Measurements from ENCODE around the gene SPEM2.

The SPEM2 gene

GRCh38 chr17:7417056-7417655 lies 8.3 kb upstream of the SPEM2 start:
- H2BK5ac ChIP-seq (ENCODE audit: low read depth, low read length, poor library complexity, severe bottlenecking) = no peak overlapping the region
- H3K23ac ChIP-seq (ENCODE audit: low read length in 2 of 2) = no peak overlapping the region
- H3K4me2 ChIP-seq (ENCODE audit: low read length, poor library complexity, severe bottlenecking) = no peak overlapping the region
- H4K8ac ChIP-seq (ENCODE audit: low read length) = no peak overlapping the region
- no peak overlapping the region for H2BK120ac ChIP-seq (ENCODE audit: low read depth, low read length)
- H3K27me3 ChIP-seq (ENCODE audit: control insufficient read depth in 1 of 2, insufficient read depth in 1 of 2, low read length in 2 of 2) = no peaks in the 10 kb centered on the region
- H3K4me1 ChIP-seq (ENCODE audit: control insufficient read depth, insufficient read depth, low read depth, low read length) = peaks cover 8% of the 10 kb centered on the region
- no peak overlapping the region for H2BK12ac ChIP-seq (ENCODE audit: low read length in 2 of 2)
- H2AFZ ChIP-seq (ENCODE audit: low read depth, low read length) = no peak overlapping the region
- peaks cover 8% of the 10 kb centered on the region for H3K79me1 ChIP-seq (replicated peaks; ENCODE audit: low read length, poor library complexity, severe bottlenecking)
- no peak overlapping the region for H4K91ac ChIP-seq (ENCODE audit: low read length)
- peaks cover 24 to 54% of the 10 kb centered on the region in 2 experiments for H3K36me3 ChIP-seq (ENCODE audit: control insufficient read depth in 1 of 2, insufficient read depth in 2 of 2, low read depth in 1 of 2, low read length in 2 of 2)
- H3K9ac ChIP-seq (ENCODE audit: low read length) = no peak overlapping the region
- no peak for DNase-seq
- no peak overlapping the region for H2AK5ac ChIP-seq (ENCODE audit: low read length, severe bottlenecking)
- no peak overlapping the region for H3K4me3 ChIP-seq (ENCODE audit: insufficient read depth in 1 of 2, low read depth in 1 of 2, low read length in 2 of 2)
- no peak overlapping the region for H2BK15ac ChIP-seq (ENCODE audit: low read depth, poor library complexity, severe bottlenecking)
- H3K14ac ChIP-seq (ENCODE audit: low read length in 2 of 2) = no peak overlapping the region
- no peaks in the 10 kb centered on the region for H3K9me3 ChIP-seq (ENCODE audit: control insufficient read depth, low read length)
- no peak overlapping the region for H3K27ac ChIP-seq (ENCODE audit: low read length, poor library complexity, severe bottlenecking)
- WGBS = over 99% methylated on average over 30 of the region's 54 CpGs
- H3K4ac ChIP-seq (ENCODE audit: low read depth in 1 of 2, low read length in 2 of 2) = no peak overlapping the region
- no peak overlapping the region for H3K18ac ChIP-seq (ENCODE audit: low read depth in 1 of 2, low read length in 2 of 2)

GRCh38 chr17:7418472-7419152 lies 6.8 kb upstream of the SPEM2 start:
- 78% methylated on average over 13 of the region's 18 CpGs for WGBS
- H3K23ac ChIP-seq (ENCODE audit: low read length in 2 of 2) = no peak overlapping the region
- H4K91ac ChIP-seq (ENCODE audit: low read length) = no peak overlapping the region

GRCh38 chr17:7419819-7420610 lies 5.4 kb upstream of the SPEM2 start, which contains the start of gene SPEM1:
TSS of gene SPEM1 (plus strand) at chr17:7420324. CDS start at chr17:7420385, 61 bp downstream.
- Histone ChIP-seq H3K14ac (ENCODE audit: low read length in 2 of 2) (no peak within 1 kb of the TSS), H4K8ac (ENCODE audit: low read length) (no peak within 1 kb of the TSS), H3K9me3 (ENCODE audit: control insufficient read depth, low read length) (no peaks in the 10 kb centered on the region), H2BK15ac (ENCODE audit: low read depth, poor library complexity, severe bottlenecking) (no peak within 1 kb of the TSS), H2BK120ac (ENCODE audit: low read depth, low read length) (no peak within 1 kb of the TSS), H2AFZ (ENCODE audit: low read depth, low read length) (no peak within 1 kb of the TSS), H2BK5ac (ENCODE audit: low read depth, low read length, poor library complexity, severe bottlenecking) (no peak within 1 kb of the TSS), H3K4me3 (ENCODE audit: insufficient read depth in 1 of 2, low read depth in 1 of 2, low read length in 2 of 2) (no peak within 1 kb of the TSS), H3K18ac (ENCODE audit: low read depth in 1 of 2, low read length in 2 of 2) (no peak within 1 kb of the TSS), H3K27ac (ENCODE audit: low read length, poor library complexity, severe bottlenecking) (no peak within 1 kb of the TSS), H3K4me2 (ENCODE audit: low read length, poor library complexity, severe bottlenecking) (no peak within 1 kb of the TSS), H3K79me1 (replicated peaks; ENCODE audit: low read length, poor library complexity, severe bottlenecking) (peaks cover 2% of the 10 kb centered on the region), H3K27me3 (ENCODE audit: control insufficient read depth in 1 of 2, insufficient read depth in 1 of 2, low read length in 2 of 2) (peaks cover 0 to 2% of the 10 kb centered on the region in 2 experiments), H4K91ac (ENCODE audit: low read length) (no peak within 1 kb of the TSS), H3K4me1 (ENCODE audit: control insufficient read depth, insufficient read depth, low read depth, low read length) (peaks cover 3% of the 10 kb centered on the region), H2AK5ac (ENCODE audit: low read length, severe bottlenecking) (no peak within 1 kb of the TSS), H2BK12ac (ENCODE audit: low read length in 2 of 2) (no peak within 1 kb of the TSS), H3K36me3 (ENCODE audit: control insufficient read depth in 1 of 2, insufficient read depth in 2 of 2, low read depth in 1 of 2, low read length in 2 of 2) (peaks cover 22 to 40% of the 10 kb centered on the region in 2 experiments), H3K9ac (ENCODE audit: low read length) (no peak within 1 kb of the TSS), H3K23ac (ENCODE audit: low read length in 2 of 2) (no peak within 1 kb of the TSS), H3K4ac (ENCODE audit: low read depth in 1 of 2, low read length in 2 of 2) (no peak within 1 kb of the TSS)
- WGBS = 80% methylated on average over 17 of the region's 17 CpGs
- DNase-seq = no peak

More at GRCh38 chr17:7418472-7419152, 6.8 kb upstream of the SPEM2 start:
- peaks cover 24 to 54% of the 10 kb centered on the region in 2 experiments for H3K36me3 ChIP-seq (ENCODE audit: control insufficient read depth in 1 of 2, insufficient read depth in 2 of 2, low read depth in 1 of 2, low read length in 2 of 2)
- no peak overlapping the region for H3K18ac ChIP-seq (ENCODE audit: low read depth in 1 of 2, low read length in 2 of 2)
- no peak overlapping the region for H3K4me3 ChIP-seq (ENCODE audit: insufficient read depth in 1 of 2, low read depth in 1 of 2, low read length in 2 of 2)
- no peak overlapping the region for H3K4ac ChIP-seq (ENCODE audit: low read depth in 1 of 2, low read length in 2 of 2)
- DNase-seq = no peak
- H3K27ac ChIP-seq (ENCODE audit: low read length, poor library complexity, severe bottlenecking) = no peak overlapping the region
- H3K27me3 ChIP-seq (ENCODE audit: control insufficient read depth in 1 of 2, insufficient read depth in 1 of 2, low read length in 2 of 2) = no peaks in the 10 kb centered on the region
- no peak overlapping the region for H3K9ac ChIP-seq (ENCODE audit: low read length)
- peaks cover 3% of the 10 kb centered on the region for H3K4me1 ChIP-seq (ENCODE audit: control insufficient read depth, insufficient read depth, low read depth, low read length)
- H2BK15ac ChIP-seq (ENCODE audit: low read depth, poor library complexity, severe bottlenecking) = no peak overlapping the region
- H4K8ac ChIP-seq (ENCODE audit: low read length) = no peak overlapping the region
- H3K4me2 ChIP-seq (ENCODE audit: low read length, poor library complexity, severe bottlenecking) = no peak overlapping the region
- no peak overlapping the region for H2BK5ac ChIP-seq (ENCODE audit: low read depth, low read length, poor library complexity, severe bottlenecking)
- no peaks in the 10 kb centered on the region for H3K9me3 ChIP-seq (ENCODE audit: control insufficient read depth, low read length)
- H3K14ac ChIP-seq (ENCODE audit: low read length in 2 of 2) = no peak overlapping the region
- no peak overlapping the region for H2BK120ac ChIP-seq (ENCODE audit: low read depth, low read length)
- H2BK12ac ChIP-seq (ENCODE audit: low read length in 2 of 2) = no peak overlapping the region
- H3K79me1 ChIP-seq (replicated peaks; ENCODE audit: low read length, poor library complexity, severe bottlenecking) = peaks cover 3% of the 10 kb centered on the region
- no peak overlapping the region for H2AK5ac ChIP-seq (ENCODE audit: low read length, severe bottlenecking)
- no peak overlapping the region for H2AFZ ChIP-seq (ENCODE audit: low read depth, low read length)

- H3K4me3 ChIP-seq (ENCODE audit: insufficient read depth in 1 of 2, low read depth in 1 of 2, low read length in 2 of 2) = no peak overlapping the region
- no peak overlapping the region for H2BK15ac ChIP-seq (ENCODE audit: low read depth, poor library complexity, severe bottlenecking)
- H3K23ac ChIP-seq (ENCODE audit: low read length in 2 of 2) = no peak overlapping the region
- H3K9ac ChIP-seq (ENCODE audit: low read length) = no peak overlapping the region
- H3K36me3 ChIP-seq (ENCODE audit: control insufficient read depth in 1 of 2, insufficient read depth in 2 of 2, low read depth in 1 of 2, low read length in 2 of 2) = peaks cover 11 to 28% of the 10 kb centered on the region in 2 experiments
- H2BK5ac ChIP-seq (ENCODE audit: low read depth, low read length, poor library complexity, severe bottlenecking) = no peak overlapping the region
- no peaks in the 10 kb centered on the region for H3K4me1 ChIP-seq (ENCODE audit: control insufficient read depth, insufficient read depth, low read depth, low read length)
- no peaks in the 10 kb centered on the region for H3K9me3 ChIP-seq (ENCODE audit: control insufficient read depth, low read length)
- no peak overlapping the region for H2BK120ac ChIP-seq (ENCODE audit: low read depth, low read length)
- WGBS = 94% methylated on average over 16 of the region's 16 CpGs
- peaks cover 0 to 8% of the 10 kb centered on the region in 2 experiments for H3K27me3 ChIP-seq (ENCODE audit: control insufficient read depth in 1 of 2, insufficient read depth in 1 of 2, low read length in 2 of 2)
- no peak overlapping the region for H3K4me2 ChIP-seq (ENCODE audit: low read length, poor library complexity, severe bottlenecking)
- H4K91ac ChIP-seq (ENCODE audit: low read length) = no peak overlapping the region
- H2BK12ac ChIP-seq (ENCODE audit: low read length in 2 of 2) = no peak overlapping the region
- peaks cover 2% of the 10 kb centered on the region for H3K79me1 ChIP-seq (replicated peaks; ENCODE audit: low read length, poor library complexity, severe bottlenecking)
- H3K27ac ChIP-seq (ENCODE audit: low read length, poor library complexity, severe bottlenecking) = no peak overlapping the region
- no peak overlapping the region for H4K8ac ChIP-seq (ENCODE audit: low read length)
- no peak overlapping the region for H3K18ac ChIP-seq (ENCODE audit: low read depth in 1 of 2, low read length in 2 of 2)
- H3K4ac ChIP-seq (ENCODE audit: low read depth in 1 of 2, low read length in 2 of 2) = no peak overlapping the region
- H2AFZ ChIP-seq (ENCODE audit: low read depth, low read length) = no peak overlapping the region
- H3K14ac ChIP-seq (ENCODE audit: low read length in 2 of 2) = no peak overlapping the region
- no peak overlapping the region for H2AK5ac ChIP-seq (ENCODE audit: low read length, severe bottlenecking)
- DNase-seq = no peak
Measured at GRCh38 chr17:7421186-7421585, 4.2 kb upstream of the SPEM2 start.
